GM10248 (cell line): ENCODE results near the gene IQSEC1.
A peak's percentile ranks its signal among the peaks of the same experiment; 100 is the strongest.

ENCODE experiments used
- CTCF ChIA-PET: fragments of 300-600 bp; sonication (Branson Sonifier 250); formaldehyde crosslinking; extraction: SDS; loops from one replicate; lab custom pipeline; 2021; ENCODE audit warnings: antibody characterized with exemption; lab: Yijun Ruan, JAX
- POLR2A ChIA-PET: fragments of 350-650 bp; sonication (Branson Sonifier 250); formaldehyde crosslinking; extraction: SDS; loops from one replicate; lab custom pipeline; 2020; ENCODE audit warnings: antibody characterized with exemption; lab: Yijun Ruan, JAX
- DNase-seq: peaks from one replicate; pipeline ENCODE4 v3.0.0; 2012; ENCODE audit errors: extremely low spot score
- CTCF ChIP-seq: IDR thresholded peaks from 2 replicates; pipeline ENCODE4 v1.5.1; 2012; ENCODE audit warnings: mild to moderate bottlenecking, low read depth; ENCODE audit errors: extremely low read depth, missing control alignments, control extremely low read depth

The IQSEC1 gene

GRCh38 chr3:13096356-13096755 lies 23.1 kb upstream of the IQSEC1 start:
- CTCF ChIA-PET = interaction anchor here (2.4 kb wide), 1 partner anchor 357 kb away, joined by 10 read pairs; no protein-coding TSS in a partner anchor
- no peak for DNase-seq
- TF ChIP-seq CTCF = no peak
- POLR2A ChIA-PET = no interaction called here

DNA sequence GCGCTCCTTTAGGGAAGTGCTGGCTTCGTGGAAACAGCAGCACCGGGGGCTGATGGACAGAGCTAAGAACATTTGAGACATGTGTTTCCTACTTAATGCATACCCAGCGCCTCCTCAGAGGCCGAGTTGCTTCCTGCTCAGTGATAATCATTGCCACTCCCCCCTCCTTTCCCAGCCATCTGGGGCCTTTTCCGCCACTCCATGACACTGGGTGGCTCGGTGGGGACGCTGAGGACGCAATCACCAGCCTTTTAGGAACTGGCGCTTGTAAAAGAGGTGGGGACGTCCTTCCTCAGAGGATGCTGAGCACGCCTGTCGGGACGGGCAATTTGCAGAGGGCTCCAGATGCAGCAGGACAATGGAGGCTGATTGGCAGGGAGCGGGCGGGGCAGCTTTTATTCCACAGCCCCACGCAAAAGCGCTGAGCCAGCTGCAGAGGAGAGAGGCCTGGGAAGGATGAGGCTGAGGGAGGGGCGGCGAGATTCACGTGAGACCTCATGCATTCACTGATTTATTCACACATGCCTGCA lies 22.2 kb upstream of the IQSEC1 start:
- ChIA-PET POLR2A (interaction anchor here (0.6 kb wide), 1 partner anchor 34 kb away, joined by 6 read pairs; no protein-coding TSS in a partner anchor), CTCF (interaction anchor here (2.4 kb wide), 1 partner anchor 358 kb away, joined by 10 read pairs; no protein-coding TSS in a partner anchor)
- TF ChIP-seq CTCF = no peak

GRCh38 chr3:13093687-13094086 lies 20.5 kb upstream of the IQSEC1 start:
- POLR2A ChIA-PET = no interaction called here
- CTCF ChIA-PET = interaction anchor here (1.1 to 5.1 kb wide), 12 partner anchors 11 to 556 kb away, joined by 3 to 97 read pairs (median 18); partner anchors contain the start of gene HDAC11
- DNase-seq = no peak
- TF ChIP-seq CTCF = no peak

More for the DNA sequence above, 22.2 kb upstream of the IQSEC1 start:
- DNase-seq = no peak

DNA sequence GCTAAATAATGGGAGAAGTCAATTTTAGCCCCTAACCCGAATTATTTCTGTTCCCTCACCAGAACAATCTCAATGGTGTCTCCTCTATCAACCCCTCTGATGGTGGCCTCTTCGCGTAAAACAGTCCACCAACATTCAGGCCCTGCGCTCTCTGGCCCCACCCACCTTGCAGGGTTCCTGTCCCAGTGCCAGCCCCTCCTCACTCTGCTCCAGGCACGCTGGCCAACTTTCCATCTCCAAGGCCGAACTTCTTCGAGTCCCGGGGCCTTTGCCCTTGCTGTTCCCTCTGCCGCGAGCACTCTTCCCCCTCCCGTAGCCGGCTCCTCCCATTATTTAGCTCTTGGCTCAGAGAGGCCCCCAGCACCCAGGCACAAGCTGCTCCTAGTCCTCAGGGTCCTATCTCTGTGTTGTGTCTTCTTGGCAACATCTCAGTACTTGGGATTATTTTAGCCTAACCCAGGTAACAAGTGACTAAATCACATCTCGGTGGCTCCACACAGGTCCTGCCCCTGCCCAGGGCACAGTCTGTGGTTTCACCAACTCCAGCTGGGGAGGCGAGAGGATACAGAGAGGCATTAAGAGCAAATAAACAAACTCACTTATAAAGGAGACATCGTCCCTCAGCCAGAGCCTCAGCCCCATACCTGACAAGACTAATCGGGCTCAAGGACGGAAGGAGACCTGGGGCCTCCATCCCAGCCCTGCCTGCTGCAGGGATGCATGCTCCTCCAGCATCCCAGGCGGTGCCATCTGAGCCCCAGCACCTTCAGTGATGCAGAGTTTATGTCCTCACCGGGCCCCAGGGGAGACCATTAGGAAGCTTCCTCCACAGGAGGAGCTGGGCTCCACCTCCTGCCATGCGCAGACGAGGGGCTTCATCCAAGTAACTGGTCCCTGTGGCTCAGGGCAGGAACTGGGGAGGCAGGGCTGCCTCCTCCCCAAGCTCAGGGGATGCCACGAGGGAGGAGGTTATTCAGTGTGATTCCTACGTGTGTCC lies 19.7 kb upstream of the IQSEC1 start:
- POLR2A ChIA-PET = interaction anchor here (0.6 kb wide), 1 partner anchor 1460 kb away, joined by 5 read pairs; no protein-coding TSS in a partner anchor
- no peak for TF ChIP-seq CTCF
- DNase-seq = no peak
- CTCF ChIA-PET = interaction anchor here (0.9 to 5.1 kb wide), 28 partner anchors 8 to 557 kb away, joined by 3 to 97 read pairs (median 6); partner anchors contain the start of gene HDAC11

- peak; percentile 94 for TF ChIP-seq CTCF
- peak; percentile 85 for DNase-seq
- ChIA-PET POLR2A (interaction anchor here (0.6 kb wide), 1 partner anchor 363 kb away, joined by 3 read pairs; no protein-coding TSS in a partner anchor), CTCF (interaction anchor here (0.5 to 5.1 kb wide), 66 partner anchors 8 to 558 kb away, joined by 3 to 97 read pairs (median 4); partner anchors contain the start of genes HDAC11 and IQSEC1)
Observed at GRCh38 chr3:13091898-13092611, 18.8 kb upstream of the IQSEC1 start.
